Ammon's horn (tissue), 1 donor: ENCODE data around the gene SHFL.

ENCODE experiments used
- DNase-seq: peaks from one replicate; pipeline ENCODE4 v3.0.0-alpha.2; 2016; ENCODE audit warnings: low spot score

The SHFL gene

DNA sequence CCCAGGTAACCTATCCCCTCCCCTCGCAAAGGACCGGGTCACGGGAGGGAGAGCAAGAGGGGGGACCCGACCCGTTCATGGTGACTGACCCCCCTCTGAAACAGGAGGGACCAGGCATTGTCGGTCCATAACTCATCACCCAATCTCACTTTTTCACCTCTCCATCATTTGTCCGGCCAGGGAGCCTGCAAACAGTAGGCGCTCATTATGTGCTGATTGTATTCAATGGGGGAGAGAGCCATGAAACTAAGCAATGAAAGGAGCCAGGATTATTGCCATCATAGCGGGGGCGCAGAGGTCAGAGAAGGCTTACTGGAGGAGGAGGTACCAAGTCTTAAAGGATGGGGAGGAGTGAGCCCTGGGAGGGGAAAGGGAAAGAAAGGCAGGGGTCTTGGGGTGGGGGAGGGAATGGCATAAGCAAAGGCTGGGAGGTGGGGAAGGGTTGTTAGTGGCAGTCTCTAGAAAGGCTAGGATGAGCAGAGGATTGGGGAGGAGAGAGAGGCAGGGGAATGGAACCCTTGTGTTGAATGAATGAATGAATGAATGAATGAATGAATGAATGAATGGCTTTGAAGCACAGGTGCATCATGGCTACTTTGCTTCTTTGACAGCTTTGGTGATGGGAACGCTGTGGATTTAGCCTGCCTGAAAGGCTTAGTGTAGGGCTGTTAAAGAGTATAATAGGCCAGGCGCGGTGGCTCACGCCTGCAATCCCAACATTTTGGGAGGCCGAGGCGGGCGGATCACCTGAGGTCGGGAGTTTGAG, 1.4 kb downstream of the SHFL start:
- DNase-seq, result no peak

DNA sequence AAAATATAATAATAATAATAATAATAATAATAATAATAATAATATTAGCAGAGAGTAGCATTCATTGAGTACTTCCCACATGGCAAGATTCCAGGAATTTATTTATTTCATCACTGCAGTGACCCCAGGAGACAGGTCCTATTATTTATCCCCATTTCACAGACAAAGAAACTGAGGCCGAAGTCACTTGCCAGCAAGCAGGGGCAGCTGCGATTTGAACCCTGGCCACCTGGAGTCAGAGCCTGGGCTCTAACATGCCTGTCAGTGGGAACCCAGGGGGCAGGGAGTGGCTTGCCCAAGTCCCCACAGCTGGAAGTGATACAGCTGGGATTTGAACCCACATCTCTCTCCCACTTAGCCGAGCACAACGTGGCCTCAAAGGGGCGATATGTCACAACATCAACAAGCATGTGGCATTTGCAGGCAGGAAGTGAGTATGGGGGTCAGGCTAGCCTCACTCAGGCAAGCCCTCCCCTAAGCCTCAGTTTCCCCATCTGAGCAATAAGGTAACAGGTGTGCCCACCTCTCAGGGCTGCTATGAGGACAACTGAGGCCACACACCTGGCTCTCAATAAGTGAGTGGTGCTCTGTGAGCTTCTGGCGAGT, 2.9 kb downstream of the SHFL start:
- DNase-seq, result no peak

DNA sequence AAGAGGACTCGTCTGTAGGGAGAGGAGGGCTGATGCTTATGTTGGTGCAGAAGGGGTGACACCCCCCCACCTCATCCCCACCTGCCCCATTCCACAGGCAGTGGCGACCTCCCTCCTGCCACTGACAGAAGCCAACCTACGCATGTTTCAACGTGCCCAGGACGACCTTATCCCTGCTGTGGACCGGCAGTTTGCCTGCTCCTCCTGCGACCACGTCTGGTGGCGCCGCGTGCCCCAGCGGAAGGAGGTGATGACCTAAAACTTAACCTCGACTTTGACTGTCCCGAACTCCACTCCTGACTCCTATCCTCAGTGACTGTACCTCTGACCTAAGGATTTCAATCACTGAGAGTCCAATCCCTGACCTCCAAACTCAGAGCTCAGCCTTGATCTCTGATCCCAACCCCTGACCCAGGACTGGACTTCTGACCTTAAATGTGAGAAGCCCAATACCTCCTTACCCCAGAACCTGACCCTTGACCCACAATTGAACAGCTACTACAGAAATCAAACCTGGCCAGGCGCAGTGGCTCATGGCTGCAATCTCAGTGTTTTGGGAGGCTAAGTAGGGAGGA, 3.8 kb downstream of the SHFL start:
- DNase-seq, result no peak

DNA sequence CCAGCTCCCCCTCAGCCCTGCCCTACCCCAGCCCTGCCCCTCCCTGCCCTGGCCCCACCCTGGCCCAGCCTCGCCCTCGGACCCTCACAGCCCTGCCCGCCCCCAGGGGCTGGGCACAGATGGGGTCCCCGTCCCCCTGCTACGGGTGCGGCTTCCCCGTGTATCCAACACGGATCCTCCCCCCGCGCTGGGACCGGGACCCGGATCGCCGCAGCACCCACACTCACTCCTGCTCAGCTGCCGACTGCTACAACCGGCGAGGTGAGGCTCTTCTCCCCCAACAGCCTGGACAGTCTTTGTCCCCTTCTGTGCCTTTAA, 5.2 kb downstream of the SHFL start:
- DNase-seq, result no peak

DNA sequence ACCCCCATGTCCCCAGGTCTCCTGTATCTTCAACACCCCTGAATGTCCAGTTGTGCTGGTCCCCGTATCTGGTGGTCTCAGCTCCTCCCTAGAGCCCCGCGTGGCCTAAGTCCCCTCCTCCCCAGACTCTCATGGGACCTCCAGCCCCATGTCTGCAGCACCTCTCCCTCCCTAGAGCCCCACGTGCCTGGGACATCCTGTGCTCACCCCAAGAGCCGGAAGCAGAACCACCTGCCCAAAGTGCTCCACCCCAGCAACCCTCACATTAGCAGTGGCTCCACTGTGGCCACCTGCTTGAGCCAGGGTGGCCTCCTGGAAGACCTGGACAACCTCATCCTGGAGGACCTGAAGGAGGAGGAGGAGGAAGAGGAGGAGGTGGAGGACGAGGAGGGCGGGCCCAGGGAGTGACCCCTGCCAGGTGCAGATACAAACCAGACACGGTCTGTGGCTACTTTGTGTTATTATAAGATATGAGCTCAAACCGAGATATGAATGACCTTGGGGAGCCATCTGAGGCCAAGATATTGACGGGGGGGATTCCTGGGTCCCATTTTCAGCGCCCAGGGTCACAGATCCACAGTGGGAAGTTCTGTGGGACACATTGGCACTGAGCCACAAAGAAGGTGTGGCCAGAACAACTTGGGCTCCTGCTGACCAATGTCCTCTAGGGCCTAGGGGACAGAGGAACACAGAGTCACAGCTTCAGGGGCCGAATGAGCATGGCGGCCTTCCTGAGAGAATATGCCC, 6.0 kb downstream of the SHFL start:
- no peak for DNase-seq

DNA sequence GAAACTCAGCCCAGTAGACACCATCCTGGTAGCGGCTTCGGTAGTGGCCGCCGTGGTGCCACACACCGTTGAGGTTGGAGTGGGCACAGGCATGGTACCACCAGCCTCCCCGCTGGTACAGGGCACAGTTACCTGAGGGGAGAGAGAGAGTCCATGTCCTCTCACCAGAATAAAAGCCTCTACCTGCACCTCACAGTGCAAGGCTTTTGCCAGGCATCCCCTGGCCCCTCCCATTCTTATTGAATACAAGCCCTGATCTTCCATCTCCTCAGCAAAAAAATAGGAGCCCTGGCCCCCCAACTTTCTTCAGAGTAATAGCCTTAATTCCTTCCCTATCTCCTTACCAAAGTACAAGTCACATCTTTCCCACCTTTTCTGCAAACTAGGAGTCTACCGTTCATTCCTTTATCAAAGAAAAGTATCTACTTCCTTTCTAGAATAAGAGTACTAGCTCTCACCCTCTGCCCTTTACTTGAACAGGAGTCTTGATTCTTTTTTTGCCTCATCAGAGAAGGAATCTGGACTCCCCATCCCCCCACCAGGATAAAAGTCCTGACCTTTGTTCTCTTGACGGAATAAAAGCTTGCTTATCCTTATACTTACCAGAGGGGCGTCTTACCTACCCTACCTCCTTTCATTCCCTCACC, 6.7 kb downstream of the SHFL start:
- no peak for DNase-seq

DNA sequence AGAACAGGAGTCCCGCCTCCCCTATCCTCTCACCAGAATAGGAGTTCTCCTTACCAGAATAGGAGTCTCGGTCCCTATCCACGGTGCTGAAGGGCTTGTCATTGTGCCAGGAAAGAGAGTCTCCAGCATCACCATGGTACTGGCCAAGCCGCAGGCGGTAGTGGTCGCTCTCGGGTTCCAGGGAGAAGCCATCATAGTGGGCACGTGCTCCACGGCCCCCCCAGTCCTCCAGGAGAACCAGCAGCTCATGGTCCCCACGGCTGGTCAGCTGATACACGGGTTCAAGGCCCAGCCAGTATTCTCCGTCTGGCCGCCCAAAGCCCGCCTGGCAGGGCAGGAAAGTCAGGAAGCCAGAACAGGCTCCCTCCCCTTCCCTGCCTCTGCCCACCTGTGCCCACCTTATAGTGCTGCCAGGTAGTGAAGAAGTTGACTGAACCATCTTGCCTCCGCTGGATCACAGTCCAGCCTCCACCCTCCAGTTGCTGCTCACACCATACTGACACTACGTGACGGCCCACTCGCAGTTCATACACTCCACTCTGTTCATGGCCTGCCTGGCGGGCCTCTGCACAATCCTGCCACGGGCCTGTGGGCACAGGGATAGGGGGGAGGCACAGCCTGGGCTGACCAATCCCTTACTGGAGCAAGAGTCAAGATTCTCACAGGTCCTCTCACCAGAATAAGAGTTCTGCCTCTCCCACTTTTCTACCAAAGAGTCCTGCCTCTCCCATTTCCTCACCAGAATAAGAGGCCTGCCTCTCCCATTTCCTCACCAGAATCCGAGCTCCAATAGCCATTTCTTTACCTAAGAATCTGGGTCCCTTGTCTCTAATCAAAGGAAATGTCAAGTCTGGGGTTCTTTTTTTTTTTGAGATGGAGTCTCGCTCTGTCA, 7.4 kb downstream of the SHFL start:
- DNase-seq, result no peak

DNA sequence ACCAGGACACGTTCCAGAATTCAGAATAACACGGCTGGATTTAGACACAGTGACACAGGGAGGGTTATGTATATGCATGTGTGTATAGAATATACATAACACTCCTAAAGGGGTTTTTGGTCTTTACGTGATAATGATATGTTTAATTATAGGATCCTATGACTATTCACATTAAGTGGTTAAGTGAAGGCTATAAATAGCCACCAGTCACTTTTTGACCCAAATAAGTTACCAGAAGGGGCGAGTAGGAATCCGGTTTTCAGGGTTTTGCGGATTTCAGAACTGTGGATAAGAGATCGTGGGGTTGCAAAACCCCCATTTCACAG, 9.5 kb downstream of the SHFL start:
- no peak for DNase-seq

DNA sequence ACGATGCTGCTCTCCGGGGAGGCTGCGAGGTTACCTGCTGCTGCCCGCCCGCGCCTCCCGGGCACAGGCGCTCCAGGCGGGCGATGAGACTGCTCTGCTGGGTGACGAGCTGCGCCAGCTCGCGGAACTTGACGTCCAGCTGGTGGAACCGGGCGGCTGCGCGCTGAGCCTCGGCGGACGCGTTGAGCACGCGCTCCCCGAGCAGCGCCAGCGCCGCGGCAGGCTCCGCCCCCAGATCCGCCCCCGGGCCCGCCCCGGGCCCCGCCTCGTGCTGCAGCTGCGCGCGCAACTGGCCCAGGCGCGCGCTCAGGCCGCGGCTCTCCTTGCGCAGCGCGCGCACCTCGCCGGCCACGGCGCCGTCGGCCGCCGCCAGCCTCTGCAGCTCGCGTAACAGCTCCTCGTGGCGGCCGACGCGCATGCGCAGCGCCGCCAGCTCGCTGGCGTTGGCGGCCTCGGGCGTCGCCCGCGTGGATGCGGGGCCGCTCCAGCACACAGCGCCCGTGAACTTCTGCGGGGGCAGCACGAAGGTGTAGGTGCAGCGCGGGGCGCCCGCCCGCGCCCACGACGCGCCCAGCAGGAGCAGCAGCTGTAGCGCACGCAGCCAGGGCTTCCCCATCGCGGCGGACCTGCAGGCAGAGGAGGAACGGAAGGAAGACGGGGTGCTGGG, 10.0 kb downstream of the SHFL start:
- DNase-seq, result peak; percentile 89

DNA sequence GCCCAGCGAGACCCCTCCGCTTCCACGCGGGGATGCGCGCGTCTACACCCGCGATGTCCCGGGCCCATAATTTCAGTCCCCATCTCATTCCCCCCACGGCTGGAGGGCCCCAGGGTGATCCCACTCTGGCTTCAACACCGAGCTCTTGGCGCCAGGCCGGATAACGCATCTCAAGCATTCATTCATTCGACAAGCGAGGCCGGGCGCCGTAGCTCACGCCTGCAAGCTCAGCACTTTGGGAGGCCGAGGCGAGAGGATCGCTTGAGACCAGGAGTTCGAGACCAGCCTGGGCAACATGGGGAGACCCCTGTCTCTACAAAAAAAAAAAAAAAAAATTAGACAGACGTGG, 10.5 kb downstream of the SHFL start:
- no peak for DNase-seq

DNA sequence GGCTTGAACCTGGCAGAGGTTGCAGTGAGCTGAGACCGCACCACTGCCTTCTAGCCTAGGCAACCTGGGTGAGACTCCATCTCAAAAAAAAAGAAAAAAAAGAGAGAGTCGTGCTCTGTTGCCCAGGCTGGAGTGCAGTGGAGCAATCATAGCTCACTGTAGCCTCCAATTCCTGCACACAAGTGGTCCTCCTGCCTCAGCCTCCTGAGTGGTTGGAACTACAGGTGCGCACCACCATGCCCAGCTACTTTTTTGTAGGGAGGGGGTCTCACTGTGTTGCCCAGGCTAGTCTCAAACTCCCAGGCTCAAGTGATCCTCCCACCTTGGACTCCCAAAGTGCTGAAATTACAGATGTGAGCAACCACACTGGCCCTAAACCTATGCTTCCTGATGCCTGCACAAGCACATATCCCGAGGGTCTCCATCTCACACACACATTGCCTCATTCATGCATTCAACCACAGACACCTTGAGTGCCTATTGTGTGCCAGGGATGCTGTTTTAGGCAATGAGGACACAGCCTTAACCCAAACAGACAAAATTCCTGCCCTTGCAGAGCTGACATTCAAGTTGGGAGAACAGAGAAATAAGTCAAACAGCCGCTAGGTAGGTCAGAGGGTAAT, 14.2 kb downstream of the SHFL start:
- peak; percentile 0 for DNase-seq

DNA sequence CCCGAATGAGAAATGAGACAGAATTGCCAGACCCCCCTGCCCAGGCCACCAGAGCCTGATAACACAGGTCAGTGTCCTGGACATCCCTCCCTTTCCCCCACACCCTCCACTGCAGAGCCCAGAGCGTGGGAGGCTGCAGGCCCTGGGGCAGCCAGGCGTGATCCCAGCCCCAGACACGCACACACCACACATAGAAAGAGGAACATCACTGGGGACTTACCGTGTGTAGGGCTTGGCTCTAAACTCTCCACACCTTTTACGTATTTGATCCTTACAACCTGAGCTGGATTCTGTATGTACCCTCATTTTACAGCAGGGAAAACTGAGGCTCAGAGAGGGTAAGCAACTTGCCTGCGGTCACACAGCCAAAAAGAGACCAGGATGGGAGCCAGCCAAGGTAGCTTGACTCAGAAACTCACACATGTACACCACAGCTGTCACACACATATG, 16.7 kb downstream of the SHFL start:
- no peak for DNase-seq

DNA sequence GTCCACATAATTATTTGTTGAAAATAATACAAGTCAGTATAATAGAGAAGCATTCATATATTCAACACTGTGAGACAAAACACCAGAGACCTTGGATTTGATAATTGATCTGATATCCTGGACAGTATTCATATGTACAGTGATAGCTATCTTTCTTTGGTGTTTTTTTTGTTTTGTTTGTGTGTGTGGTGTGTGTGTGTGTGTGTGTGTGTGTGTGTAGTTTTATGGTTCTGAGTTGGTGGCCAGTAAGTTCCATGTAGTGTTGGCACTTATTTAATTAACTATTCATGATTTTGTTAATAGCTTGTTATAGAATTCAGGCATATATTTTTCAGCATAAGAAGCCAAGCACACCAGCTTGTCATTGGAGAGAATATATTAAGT, 18.0 kb downstream of the SHFL start:
- no peak for DNase-seq

DNA sequence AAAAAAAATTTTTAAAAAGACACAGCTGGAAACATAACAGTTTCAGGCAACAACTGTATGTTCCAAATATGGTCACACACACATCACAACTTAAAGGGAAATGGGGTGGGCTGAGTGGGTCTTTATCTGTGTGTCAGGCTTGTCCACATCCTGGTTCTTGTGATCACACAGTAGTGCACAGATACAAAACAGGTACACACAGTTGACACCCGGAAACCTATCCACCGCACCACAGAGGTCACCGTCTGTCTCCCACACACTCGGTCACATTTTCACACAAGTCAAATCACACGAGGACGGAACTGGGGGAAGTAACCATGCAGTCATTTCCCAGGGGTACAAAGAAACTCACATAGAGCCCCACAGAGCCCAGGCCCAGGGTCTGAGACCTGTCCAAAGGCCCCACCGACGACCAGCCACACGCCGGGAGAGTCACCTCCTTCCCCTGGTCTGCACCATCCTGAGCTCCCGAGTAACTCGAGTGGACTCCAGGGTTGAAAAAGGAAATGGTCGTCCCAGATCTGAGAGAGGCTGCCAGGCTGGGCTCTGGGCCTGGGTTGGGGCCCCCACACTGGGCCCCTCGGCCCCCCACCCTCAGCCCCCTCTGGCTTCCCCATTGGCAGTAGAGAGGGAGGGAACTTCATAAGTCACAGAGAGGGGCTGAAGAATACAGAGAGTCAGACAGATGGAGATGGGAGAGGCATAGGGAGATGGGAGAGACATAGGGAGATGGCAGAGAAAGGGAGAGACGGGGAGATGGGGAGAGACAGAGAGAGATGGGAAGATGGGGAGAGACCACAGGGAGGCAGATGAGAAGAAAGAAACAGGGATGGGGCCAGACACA, 18.8 kb downstream of the SHFL start:
- no peak for DNase-seq

DNA sequence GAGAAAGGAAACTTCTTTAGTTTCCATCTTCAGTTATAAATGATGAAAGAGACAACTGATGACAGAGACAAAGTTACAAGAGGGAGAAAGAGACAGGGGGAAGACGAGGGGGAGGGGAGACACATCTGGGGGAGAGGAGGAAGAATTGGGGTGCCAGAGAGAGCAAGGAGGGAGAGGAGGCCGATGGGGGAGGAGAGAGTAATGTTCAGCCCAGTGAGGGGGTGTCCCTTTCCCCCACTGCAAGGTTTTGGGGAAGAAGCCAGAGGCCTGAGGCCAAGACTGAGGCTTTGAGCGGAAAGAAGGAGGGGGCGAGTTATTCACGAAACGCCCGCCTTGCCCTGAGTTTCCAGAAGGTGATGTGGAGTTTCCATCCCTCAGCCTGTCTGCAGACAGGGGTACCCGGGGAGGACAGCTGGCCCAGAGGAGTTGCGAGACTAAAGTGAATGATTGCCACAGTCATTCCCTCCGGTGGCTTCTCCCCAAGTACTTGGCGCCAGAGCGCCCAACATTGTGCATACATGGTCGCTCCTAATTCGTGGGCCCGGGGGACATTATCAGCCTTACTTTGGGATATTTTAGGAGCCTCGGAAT, 19.5 kb downstream of the SHFL start:
- DNase-seq, result no peak

DNA sequence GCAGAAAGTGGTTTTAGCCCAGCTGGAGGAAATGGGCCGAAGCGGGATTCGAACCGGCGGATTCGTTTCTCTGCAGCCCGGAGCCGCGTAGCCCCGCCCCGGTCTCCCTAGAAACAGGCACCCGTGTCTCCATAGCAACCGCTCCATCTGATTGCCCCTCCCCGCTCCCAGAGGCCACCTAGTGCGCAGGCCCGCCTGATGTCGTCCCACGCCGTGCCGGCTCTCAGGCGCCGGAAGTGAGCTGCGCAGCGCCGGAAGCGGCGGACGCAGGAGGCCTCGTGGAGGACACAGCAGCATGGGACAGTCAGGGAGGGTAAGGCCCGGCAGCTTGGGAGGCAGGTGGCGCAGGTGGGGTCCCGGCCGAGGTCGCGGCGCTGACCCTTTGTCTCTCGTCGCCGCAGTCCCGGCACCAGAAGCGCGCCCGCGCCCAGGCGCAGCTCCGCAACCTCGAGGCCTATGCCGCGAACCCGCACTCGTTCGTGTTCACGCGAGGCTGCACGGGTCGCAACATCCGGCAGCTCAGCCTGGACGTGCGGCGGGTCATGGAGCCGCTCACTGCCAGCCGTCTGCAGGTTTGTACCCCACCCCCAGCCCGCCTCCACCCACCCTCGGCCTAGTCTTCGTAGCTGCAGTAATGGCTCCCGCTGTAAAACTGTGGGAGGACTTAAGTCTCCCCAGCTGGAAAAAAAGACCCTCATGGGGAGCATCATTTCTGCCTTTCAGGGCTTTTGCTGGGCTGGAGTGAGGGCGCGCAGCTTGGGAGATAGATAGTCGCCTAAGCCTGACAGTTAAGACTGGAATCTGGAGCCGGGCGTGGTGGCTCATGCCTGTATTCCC, 20.2 kb downstream of the SHFL start, which contains the start of gene PPAN:
PPAN (plus strand) TSS at position 263 of the 837 bp plus-strand sequence; CDS start at position 296, 33 bp downstream.
- peak; percentile 99 for DNase-seq

DNA sequence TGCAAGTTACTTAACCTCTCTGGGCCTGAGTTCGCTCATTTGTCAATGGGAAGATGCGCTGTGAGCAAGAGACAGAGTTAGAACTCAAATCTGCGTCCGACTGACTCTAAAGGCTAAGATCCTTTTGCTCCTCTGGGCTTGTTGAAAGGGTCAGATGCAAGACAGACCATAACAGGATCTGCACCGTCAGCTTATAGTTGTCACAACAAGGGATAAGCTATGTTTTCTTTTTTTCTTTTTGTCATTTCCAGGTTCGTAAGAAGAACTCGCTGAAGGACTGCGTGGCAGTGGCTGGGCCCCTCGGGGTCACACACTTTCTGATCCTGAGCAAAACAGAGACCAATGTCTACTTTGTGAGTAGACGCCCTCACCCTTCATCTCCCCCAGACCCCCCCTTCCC, 21.1 kb downstream of the SHFL start:
- no peak for DNase-seq

DNA sequence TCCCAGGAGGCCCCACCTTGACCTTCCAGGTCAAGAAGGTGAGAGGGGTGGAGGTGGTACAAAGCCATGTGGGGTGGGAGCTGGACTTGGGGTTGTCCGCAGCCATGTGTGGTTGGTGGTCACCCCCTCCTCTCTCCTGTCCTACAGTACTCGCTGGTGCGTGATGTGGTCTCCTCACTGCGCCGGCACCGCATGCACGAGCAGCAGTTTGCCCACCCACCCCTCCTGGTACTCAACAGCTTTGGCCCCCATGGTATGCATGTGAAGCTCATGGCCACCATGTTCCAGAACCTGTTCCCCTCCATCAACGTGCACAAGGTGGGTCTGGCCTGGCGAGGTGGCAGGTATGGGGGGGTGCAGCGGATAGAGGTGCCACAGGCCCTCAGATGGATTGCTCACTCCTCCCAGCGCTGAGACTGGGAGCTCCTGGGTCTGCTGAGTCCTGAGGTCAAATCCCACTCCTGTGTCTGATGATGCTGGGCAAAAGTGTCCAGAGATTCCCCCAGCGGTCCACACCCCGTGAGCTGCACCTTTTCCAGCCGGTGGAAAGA, 21.8 kb downstream of the SHFL start:
- DNase-seq, result no peak
